Sigmoid colon (tissue), 4 donors: ENCODE data around the gene PTPN7.

Experiments
- POLR2A ChIP-seq, 2 donors: fragments of 450-650 bp; IDR thresholded peaks; one replicate each; pipeline ENCODE4 v1.6.1; 2016; ENCODE audit warnings: antibody characterized with exemption in 2 of 2, mild to moderate bottlenecking in 2 of 2, moderate library complexity in 2 of 2
- POLR2AphosphoS5 ChIP-seq, 4 donors: sonication (generic); formaldehyde crosslinking; IDR thresholded peaks; one replicate each; pipeline ENCODE4 v1.6.1; 2017; ENCODE audit warnings: antibody characterized with exemption in 4 of 4
- TF ChIP-seq, protein P1 (sequence below), 4 experiments: fragments of 450-650 bp in 3 of 4; fragments of 200-600 bp in 1 of 4; IDR thresholded peaks; one replicate each; pipeline ENCODE4 v1.5.1; 2016 to 2019; ENCODE audit warnings: antibody characterized with exemption in 4 of 4, mild to moderate bottlenecking in 3 of 4, moderate library complexity in 2 of 4

DNA sequence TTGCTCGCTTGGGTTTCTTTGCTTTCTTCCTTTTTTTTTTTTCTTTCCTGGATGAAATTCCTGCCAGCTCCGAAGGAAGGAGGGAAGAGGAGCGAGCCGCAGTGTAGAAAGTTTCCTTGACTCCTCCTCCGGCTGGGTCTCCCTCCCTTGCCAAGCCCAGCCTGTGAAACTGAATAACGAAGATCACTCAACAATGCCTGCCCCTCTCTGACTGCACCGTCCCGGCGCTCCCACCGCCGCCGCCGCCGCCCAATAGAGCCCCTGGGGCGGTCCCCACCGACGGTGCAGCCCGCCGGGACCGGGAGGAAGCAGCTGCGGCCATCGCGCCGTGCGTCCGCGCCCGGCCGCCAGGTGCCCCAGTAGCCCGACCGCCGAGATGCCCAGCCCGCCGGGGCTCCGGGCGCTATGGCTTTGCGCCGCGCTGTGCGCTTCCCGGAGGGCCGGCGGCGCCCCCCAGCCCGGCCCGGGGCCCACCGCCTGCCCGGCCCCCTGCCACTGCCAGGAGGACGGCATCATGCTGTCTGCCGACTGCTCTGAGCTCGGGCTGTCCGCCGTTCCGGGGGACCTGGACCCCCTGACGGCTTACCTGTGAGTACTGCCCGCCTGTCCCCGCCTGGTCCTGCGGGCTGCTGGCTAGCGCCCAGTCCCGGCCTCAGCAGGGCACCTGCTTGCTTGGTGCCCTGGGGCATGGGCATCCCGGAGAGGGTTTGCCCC lies 33.4 kb upstream of the PTPN7 start, which contains the start of gene LGR6:
- TF ChIP-seq, protein P1, sequence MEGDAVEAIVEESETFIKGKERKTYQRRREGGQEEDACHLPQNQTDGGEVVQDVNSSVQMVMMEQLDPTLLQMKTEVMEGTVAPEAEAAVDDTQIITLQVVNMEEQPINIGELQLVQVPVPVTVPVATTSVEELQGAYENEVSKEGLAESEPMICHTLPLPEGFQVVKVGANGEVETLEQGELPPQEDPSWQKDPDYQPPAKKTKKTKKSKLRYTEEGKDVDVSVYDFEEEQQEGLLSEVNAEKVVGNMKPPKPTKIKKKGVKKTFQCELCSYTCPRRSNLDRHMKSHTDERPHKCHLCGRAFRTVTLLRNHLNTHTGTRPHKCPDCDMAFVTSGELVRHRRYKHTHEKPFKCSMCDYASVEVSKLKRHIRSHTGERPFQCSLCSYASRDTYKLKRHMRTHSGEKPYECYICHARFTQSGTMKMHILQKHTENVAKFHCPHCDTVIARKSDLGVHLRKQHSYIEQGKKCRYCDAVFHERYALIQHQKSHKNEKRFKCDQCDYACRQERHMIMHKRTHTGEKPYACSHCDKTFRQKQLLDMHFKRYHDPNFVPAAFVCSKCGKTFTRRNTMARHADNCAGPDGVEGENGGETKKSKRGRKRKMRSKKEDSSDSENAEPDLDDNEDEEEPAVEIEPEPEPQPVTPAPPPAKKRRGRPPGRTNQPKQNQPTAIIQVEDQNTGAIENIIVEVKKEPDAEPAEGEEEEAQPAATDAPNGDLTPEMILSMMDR (IDR thresholded peaks at IDR 0.05): no peak
- TF ChIP-seq POLR2A (IDR thresholded peaks at IDR 0.05): no peak
- no peak for TF ChIP-seq POLR2AphosphoS5 (IDR thresholded peaks at IDR 0.05)
